Glutamatergic neuron (in vitro differentiated cells): ENCODE data around the gene RAD51B. TPM values are rescaled to one million over a fixed set of nuclear protein-coding genes. Genes with fewer than 3 reads are reported as not detected.

Experiments
- DNase-seq: peaks from one replicate; pipeline ENCODE4 v3.0.0; 2022
- H3K27ac Mint-ChIP-seq: one replicate; pipeline ENCODE4 v1.8.0; 2020; ENCODE audit warnings: mild to moderate bottlenecking, mixed read lengths, inconsistent platforms; ENCODE audit not compliant: unreplicated experiment
- H3K27me3 Mint-ChIP-seq: one replicate; pipeline ENCODE4 v1.8.0; 2020; ENCODE audit warnings: mild to moderate bottlenecking, moderate library complexity, mixed read lengths, inconsistent platforms; ENCODE audit not compliant: unreplicated experiment
- H3K36me3 Mint-ChIP-seq: one replicate; pipeline ENCODE4 v1.8.0; 2020; ENCODE audit warnings: mild to moderate bottlenecking, mixed read lengths, inconsistent platforms; ENCODE audit not compliant: unreplicated experiment
- H3K4me1 Mint-ChIP-seq: one replicate; pipeline ENCODE4 v1.8.0; 2020; ENCODE audit warnings: mild to moderate bottlenecking, low read depth, mixed read lengths, inconsistent platforms; ENCODE audit not compliant: unreplicated experiment
- H3K4me3 Mint-ChIP-seq: one replicate; pipeline ENCODE4 v1.8.0; 2020; ENCODE audit warnings: mild to moderate bottlenecking, mixed read lengths, inconsistent platforms; ENCODE audit not compliant: unreplicated experiment
- H3K9me3 Mint-ChIP-seq: one replicate; pipeline ENCODE4 v1.8.0; 2020; ENCODE audit warnings: mild to moderate bottlenecking, moderate library complexity, mixed read lengths, inconsistent platforms; ENCODE audit not compliant: unreplicated experiment
- CTCF ChIP-seq: fragments of 200-600 bp; sonication (generic); IDR thresholded peaks from one replicate; pipeline ENCODE4 v1.5.0; 2021; ENCODE audit not compliant: partially characterized antibody, unreplicated experiment
- total RNA-seq: library from RNA; stranded (reverse); fragmentation: NEBNext Ultra II Directional; extraction: Animal tissue kit (Norgen Biotek cat#: 25700); gene quantifications from one replicate; pipeline ENCODE4 v1.2.1, GENCODE V29; 2021; ENCODE audit not compliant: unreplicated experiment

RAD51B gene
- total RNA-seq, 1 donor from 2014 or later: 9.7 TPM

- Mint-ChIP-seq H3K27me3 (no peaks in the 10 kb centered on the region), H3K27ac (no peak overlapping the region), H3K4me3 (no peak overlapping the region), H3K36me3 (peaks cover 14% of the 10 kb centered on the region), H3K9me3 (no peaks in the 10 kb centered on the region), H3K4me1 (no peaks in the 10 kb centered on the region)
- TF ChIP-seq CTCF: no peak
- DNase-seq: no peak
These were observed 284.3 kb downstream of the RAD51B start for GRCh38 chr14:68103853-68104252.

GRCh38 chr14:68104518-68104917, 284.9 kb downstream of the RAD51B start:
- Mint-ChIP-seq H3K4me1 (no peaks in the 10 kb centered on the region), H3K27ac (no peak overlapping the region), H3K27me3 (no peaks in the 10 kb centered on the region), H3K4me3 (no peak overlapping the region), H3K36me3 (peaks cover 14% of the 10 kb centered on the region), H3K9me3 (no peaks in the 10 kb centered on the region)
- no peak for DNase-seq
- no peak for TF ChIP-seq CTCF

GRCh38 chr14:68105816-68106215, 286.2 kb downstream of the RAD51B start:
- Mint-ChIP-seq H3K4me1 (no peaks in the 10 kb centered on the region), H3K27me3 (no peaks in the 10 kb centered on the region), H3K27ac (no peak overlapping the region), H3K9me3 (no peaks in the 10 kb centered on the region), H3K36me3 (peaks cover 10% of the 10 kb centered on the region), H3K4me3 (no peak overlapping the region)
- DNase-seq: no peak
- no peak for TF ChIP-seq CTCF

GRCh38 chr14:68106456-68106855, 286.9 kb downstream of the RAD51B start:
- DNase-seq: no peak
- Mint-ChIP-seq H3K4me3 (no peak overlapping the region), H3K36me3 (peaks cover 7% of the 10 kb centered on the region), H3K9me3 (peaks cover under 1% of the 10 kb centered on the region), H3K27me3 (no peaks in the 10 kb centered on the region), H3K4me1 (peaks cover 1% of the 10 kb centered on the region), H3K27ac (no peak overlapping the region)
- TF ChIP-seq CTCF: no peak

- Mint-ChIP-seq H3K9me3 (peaks cover 3% of the 10 kb centered on the region), H3K27ac (no peak overlapping the region), H3K27me3 (no peaks in the 10 kb centered on the region), H3K4me3 (no peak overlapping the region), H3K36me3 (peaks cover 7% of the 10 kb centered on the region), H3K4me1 (peaks cover 6% of the 10 kb centered on the region)
- no peak for TF ChIP-seq CTCF
- no peak for DNase-seq
These were observed 287.3 kb downstream of the RAD51B start for GRCh38 chr14:68106905-68107304.
